GM21619 (cell line): ENCODE results near the gene TMIGD1.

Source experiments
- ATAC-seq: cut with Tn5 transposase; IDR thresholded peaks from one replicate; pipeline ENCODE4 v1.9.1; 2021; ENCODE audit not compliant: unreplicated experiment

The TMIGD1 gene

DNA sequence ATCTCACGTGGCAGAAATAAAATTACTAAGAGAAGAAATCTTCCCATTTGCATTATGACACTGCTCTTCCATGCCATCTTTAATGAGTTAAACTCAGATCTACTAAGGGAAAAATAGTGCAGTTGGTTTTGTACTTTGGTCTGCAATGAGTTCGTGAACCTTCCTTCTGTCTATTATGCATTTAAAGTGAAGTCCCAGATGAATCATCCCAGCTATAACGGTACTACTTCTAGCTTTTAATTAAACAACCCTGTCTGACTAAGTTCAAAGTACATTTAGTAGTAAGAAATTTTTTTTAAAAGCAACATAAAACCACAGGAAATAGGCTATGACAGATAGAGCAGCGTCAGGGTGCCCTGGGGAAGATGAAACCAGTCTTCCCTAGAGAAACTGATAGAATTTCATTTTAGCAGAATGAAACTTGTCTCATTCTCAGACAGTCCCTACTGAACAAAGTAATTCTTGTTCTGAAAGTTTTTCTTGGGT is 1.8 kb downstream of the TMIGD1 start:
- peak; percentile 67 for ATAC-seq

DNA sequence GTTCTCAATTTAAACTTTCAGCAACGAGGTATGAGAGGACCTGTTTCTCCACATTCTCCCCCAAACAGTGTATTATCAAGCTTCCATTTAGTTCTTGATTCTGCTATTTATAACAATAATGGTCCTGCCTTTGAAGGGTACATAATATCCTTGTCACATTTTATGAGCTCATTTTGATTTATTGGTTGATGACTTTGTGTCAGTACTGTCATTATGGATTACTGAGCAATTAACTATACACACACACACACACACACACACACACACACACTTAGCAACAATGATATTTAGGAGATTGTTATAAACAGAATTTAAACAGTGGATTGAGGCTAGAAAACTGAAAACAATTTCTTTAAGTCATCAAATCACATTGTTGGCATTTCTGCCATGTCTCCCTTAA is 7.0 kb downstream of the TMIGD1 start:
- no peak for ATAC-seq

DNA sequence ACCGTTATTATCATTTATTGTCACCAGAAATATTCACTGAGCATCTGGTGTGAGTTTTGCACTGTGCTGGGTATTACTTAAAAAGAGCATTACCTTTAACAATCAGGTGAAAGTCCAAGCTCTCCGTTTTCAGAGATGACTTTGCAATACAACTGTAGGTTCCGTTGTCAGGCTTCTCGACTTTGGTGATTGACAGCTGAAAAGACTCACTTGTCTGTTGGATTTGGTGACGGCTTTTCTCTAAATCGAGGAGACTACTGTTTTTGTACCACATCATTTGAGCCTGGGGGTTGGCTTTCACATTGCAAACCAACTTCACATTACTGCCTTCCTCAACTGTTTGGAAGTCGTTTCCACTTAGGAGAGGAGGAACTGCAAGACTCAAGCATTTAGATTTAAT is 9.1 kb downstream of the TMIGD1 start:
- no peak for ATAC-seq

DNA sequence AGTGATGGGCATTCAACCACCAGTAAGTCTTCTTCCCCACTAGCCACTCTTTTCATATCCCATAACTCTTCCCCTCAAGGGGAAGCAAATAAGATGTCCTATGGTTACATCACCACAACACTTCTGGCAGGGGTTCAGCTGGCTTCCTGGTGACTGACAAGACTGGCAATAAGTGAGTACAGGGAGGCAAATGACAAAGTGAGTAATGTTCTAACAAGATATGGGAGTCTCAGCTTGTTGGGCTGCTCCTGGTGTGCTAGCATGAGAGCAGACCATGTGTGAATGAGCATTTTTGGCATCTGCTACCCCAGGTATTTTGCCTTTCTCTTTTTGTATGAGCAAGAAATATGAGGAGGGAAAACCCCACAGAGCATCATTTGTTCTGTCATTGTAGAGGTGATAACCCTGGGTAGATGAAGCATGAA is 9.9 kb downstream of the TMIGD1 start:
- ATAC-seq, result no peak

DNA sequence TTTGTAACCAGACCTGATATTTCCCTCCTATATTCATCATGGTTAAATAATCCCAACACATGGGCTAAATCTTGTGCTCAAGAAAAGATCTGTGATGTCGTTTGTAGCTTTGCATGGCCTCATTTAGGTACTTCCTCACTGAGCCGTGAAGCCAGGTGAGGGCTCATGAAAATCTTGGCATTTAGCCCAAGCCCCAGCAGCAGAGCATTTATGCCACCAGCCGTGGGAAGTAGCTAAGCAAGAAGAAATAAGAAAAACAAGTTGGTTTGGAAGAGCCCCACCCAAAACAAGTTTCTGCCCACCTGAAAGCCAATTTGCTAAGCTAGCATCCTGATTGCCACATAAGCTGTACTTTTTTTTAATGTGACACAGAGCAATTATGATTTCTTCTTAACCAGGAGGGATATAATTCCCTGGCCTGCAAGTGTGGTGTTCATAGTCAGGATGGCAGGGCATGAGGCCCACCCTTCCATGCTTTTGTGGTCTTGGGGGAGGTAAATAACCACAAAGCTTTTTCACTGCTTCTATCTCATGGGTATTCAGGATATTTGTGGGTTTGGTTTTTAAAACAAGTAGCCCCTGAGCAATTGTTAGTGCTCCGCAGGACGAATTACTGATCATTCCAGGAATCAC is 10.5 kb downstream of the TMIGD1 start:
- no peak for ATAC-seq

DNA sequence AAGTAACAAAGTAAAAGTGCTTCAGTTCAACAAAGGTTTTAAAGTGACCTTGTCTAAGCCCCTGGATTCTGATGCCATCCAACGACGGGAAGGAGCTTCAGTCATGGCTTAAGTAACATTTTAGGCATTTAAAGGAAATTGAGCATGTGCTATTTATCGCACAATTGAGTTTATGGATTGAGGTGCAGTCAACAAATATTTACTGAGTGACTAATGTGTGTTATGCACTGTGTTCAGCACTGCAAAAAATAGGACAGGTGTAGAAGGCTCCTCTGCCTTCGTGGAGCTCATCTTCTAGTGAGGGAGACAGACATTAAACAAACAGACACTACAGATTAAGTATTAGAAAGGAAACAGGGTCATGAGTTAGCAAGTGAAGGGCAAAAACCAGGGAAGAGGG is 12.5 kb downstream of the TMIGD1 start:
- no peak for ATAC-seq

DNA sequence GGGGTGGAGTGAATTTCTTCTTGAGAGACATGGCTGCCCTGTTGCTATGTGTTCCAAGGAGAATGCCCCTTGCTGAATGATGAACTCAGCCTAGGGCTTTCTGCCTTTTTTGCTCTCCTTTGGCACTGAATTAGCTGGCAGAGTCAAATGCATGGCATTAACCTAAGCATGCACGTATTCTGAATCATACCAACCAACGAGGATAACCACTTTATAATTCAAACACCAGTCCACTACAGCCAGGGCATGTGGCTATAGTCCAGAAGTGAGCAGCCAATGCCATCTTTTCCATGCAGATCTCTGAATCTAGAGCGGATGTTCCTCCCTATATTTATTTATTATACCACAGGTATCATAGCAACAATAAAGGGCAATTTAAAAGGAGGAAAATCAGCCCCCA is 15.7 kb downstream of the TMIGD1 start:
- ATAC-seq, result no peak

DNA sequence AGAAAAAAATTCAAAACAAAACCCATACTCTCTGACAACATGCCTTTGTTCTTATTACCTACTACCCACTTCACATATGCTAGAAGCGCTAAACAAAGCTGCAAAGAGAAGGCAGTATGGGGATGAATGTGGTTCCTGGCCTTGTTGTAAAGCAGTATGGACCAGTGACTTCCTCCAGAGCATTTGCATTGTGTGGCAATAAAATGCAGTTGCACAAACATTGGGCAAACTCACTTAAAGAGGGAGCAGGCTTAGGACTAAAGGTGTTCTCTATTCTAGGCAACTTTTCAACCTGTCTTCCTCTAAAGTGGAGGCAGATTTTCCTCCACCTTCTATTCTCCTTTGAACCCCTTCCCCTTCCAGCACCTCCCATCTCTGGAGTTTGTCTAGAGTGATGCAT is 17.1 kb downstream of the TMIGD1 start:
- ATAC-seq, result no peak

DNA sequence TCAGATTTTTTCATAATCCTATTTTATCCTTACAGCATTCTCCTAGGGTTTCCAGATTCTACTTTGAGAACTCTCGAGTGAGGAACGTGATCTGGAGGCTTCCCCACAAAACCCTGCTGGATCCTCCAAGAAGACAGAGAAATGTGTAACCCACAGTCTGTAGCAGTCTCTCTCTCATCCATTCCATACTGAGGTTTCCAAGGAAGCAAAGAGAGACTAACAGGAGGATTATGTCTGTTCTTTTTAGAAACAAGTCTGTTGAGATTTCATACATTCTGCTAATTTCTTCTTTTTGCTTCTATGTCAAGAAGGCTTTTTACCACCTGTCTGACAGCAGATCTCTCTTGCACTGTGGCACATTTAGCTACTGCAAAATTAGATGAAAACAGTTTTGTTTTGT is 18.8 kb downstream of the TMIGD1 start:
- no peak for ATAC-seq

DNA sequence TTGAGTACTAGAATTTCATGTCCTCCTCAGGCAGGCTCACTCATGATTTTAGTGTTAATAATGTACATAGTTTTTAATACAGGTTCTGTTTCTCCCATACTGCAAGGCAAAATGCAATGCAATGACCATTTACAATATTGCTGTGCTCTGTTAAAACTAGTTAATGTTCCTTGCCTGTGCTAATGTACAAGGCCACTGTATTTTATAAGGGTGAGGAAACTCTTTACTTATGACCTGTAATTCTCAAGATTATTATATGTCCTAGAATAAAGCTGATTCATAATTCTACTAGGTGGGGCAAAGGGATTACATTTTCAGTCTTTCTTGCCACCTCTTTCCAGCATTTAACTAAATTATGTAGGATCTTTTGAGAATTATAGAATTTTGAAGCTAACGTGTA is 19.4 kb downstream of the TMIGD1 start:
- no peak for ATAC-seq

DNA sequence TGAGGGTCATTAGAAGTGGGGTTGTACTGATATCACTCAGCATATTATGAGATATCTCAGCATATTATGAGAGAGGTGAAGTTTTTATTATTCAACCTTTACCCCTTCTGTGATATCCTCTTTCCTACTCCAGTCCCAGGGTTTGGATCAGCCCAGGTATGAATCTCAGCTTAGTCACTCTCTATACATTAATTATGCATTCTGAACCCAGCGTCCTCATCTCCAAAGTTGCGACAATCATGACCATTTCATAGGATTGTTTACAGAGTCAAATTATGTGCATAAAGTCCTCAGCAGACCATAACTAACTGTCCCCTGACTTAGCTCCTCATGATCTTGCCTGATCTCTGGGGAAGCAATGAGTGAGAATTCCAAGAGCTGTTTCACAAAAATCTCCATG is 21.6 kb downstream of the TMIGD1 start:
- ATAC-seq, result no peak

DNA sequence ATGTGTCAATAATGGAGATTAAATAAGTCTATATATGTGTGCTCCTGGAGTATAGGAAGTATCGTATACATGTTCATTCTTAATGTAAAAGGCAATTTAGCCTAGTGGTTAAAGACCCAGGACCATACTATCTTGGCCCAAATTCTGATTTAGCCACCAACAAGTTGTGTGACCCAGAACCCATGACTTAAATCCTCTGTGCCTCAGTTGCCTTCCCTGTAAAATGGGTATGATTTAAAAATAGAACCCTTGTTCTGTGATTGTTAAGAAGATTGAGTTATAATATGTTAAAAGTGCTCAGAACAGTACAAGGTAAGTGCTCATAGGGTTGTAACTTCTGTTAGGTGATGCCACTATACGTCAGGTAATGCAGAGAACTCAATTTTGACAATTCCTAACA is 23.3 kb downstream of the TMIGD1 start:
- ATAC-seq, result no peak

DNA sequence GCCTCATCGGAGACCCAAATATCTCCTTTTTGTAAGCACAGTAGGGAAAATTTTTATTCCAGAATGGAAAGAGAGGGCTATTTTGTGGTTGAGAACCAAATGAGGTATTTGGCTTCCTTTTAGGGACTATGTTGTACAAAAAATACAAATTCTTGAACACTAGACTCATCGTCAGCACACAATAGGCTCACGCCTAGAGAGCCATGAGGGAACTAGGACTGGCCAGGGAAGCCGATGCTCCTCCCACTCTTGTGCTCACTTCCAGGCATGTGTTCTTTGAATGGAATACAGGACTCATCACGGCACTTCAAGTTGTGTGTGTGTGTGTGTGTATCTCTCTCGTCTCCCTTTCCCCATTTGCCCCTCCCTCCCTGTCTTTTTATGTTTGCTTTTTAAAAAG is 24.3 kb downstream of the TMIGD1 start:
- ATAC-seq, result no peak

DNA sequence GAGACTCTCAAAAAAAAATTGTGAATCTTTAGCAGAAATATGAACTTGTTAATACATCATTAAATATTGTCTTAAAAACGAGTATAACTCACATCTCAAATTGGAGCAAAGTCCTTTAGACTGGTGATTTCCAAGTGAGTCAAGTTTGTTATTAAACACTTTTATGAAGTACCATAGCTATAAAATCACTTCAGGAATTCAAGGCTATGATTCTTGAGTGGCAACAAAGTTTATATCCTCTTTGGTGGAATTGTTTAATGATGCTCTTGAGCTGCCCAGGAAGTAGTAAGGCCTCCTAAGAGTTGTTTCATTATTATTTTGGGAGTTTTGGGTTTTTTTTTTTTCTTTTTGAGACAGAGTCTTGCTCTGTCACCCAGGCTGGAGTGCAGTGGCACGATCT is 25.5 kb downstream of the TMIGD1 start:
- no peak for ATAC-seq

DNA sequence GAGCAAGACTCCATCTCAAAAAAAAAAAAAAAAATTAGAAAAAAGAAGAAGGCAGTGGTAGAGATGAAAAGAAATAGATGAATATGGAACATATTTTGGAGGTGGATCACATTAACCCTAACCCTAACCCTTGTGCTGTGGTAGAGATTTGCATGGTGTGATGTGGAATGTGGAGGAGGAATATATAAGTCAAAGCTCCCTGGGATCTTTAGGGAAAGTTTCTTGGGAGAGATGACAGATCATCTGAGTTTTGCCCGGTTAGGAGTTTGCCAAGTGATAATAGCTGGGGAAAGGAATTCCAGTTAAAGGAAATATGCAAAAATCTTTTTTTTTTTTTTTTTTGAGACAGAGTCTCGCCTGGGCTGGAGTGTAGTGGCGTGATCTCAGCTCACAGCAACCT is 29.1 kb downstream of the TMIGD1 start:
- ATAC-seq, result no peak

DNA sequence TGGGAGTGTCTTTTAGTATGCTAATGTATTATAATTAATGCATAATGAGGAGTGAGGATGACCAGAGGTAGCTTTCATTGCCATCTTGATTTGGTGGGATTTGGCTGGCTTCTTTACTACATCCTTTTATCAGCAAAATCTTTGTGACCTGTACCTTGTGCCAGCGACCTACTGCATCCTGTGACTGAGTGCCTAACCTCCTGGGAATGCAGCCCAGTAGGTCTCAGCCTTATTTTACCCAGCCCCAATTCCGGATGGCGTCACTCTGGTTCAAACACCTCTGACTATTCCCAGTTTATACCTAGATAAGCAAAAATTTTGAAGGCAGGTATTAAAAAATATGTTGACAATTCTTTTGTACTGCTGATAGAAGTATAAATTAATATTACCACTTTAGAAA is 31.6 kb downstream of the TMIGD1 start:
- no peak for ATAC-seq

DNA sequence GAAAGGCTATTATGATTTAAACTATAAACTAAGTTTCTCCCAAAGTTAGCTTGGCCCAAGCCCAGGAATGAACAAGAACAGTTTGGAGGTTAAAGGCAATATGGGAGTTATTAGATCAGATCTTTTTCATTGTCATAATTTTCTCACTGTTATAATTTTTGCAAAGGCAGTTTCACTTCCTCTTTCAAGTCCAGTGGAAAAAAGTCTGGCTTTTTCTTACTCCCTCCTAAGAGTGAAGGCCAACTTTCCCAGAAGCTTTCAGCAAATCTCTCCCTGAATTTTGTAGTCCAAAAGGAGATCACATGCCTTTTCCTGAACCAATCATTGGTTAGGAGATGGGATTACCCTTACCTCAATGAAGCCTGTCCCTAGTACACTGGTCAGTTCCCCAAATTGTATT is 33.0 kb downstream of the TMIGD1 start:
- no peak for ATAC-seq

DNA sequence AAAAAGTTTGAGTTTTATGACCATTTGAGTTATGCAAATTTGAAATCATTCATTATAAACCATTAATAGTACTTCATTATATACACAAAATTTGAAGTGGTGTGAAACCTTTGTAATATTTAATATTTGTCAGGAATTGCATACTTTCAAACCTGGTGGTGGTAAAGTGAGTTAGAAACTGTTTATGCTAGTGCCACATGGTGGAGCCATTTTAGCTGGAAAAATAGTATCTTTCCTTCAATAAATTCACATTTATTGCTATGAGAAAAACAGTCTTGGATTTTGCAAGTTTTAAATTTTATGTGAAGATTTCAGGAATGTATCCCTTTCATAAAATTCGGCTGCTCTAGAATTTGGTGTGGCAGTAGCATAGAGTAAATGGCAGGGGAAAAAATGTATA is 34.9 kb downstream of the TMIGD1 start:
- ATAC-seq, result no peak

DNA sequence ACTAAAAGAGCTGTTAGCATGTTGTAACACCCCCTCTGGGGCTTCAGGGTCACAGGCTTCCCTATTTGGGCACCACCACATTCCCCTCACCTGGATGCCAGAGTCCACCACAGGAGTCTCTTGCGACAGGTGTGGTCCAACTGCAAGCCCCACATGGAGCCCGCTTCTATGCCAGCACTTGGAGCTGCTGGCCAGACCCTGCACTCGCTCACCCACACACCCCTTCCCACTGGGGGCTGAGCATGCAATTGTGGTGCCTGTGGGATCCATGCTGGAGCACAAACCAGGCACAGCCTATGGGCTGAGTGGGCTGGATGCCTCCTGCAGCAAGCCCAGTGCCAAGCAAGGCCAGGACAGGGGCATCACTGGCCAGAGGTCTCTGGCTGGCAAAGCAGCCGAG is 36.1 kb downstream of the TMIGD1 start:
- no peak for ATAC-seq

DNA sequence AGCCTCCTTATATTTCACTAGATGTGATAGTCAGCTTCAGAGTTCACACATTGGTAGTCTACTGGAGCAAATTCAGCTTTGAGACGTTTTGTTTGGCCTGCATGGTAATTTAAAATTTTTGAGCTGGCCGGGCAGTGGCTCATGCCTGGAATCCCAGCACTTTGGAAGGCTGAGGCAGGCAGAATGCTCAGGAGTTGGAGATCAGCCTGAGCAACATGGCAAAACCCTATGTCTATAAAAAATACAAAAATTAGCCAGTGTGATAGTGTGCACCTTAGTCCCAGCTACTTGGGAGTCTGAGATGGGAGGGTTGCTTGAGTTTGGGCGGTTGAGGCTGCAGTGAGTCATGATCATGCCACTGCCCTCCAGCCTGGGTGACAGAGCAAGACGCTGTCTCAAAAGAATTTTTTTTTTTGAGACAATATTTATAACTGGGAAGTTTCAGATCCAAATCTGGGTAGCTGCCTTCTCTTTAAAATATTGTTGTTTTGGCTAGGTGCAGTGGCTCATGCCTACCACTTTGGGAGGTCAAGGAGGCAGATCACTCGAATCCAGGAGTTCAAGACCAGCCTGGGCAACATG is 37.3 kb downstream of the TMIGD1 start:
- no peak for ATAC-seq

DNA sequence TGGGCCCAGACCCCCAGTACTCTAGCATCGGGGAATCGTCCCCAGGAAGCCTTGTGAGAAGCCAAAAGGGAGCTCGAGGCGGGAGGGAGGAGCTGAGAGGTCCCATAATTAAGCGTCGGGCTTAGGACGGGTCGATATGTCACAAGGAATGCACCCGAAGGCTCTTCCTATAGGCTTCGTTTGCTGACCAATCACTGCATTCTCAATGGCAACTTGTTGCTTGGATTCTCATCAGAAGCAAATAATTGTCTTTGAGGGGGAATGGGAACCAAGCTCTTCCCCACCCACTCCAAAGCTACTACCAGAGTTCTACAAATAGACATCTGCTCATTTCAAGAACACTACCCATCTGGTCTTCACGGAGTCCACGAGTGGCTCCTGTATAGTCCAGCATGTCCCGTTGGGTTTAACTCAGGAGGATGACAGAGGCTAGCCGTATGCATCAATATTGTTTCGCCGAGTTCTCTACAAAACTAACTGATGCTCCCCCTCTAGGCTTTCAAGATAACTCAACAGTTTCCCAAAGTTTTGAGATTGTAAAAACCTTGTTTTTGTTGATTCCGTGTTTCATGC is 41.5 kb downstream of the TMIGD1 start:
- ATAC-seq, result no peak

DNA sequence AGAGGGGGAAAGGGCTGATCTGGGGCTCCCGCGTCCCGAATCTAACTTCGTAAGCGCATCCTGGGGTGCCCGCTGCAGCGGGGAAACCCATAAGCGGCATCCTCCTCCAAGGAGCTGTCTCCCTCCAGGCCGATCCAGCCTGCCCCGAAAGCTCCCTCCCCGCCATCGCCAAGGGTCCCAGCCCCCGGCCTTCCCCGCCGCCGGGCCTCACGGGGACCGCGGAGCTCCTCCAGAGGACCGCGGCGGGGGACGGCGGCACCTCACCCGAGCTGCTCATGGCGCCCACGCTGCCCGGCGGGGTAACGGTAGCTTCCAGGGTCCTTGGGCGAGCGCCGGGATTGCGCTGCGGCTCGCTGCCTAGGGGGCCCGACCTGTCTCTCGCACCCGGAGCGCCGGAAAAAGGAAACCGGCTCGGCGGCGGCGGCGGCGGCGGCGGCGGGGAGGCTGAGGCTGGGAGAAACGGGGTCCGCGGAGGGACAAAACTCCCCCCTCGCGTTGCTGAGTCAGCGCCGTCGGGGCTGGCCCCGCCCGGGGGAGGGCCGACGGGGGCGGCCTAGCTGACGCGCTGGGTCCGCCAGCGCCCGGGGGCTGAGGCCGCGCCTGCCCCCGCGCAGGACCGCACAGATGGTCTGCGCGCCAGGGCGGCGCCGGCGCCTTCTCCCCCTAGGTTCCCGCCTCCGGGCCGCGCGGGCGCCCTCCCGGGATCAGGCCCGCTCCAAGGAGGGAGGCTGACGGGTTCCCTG is 42.1 kb downstream of the TMIGD1 start, which contains the start of gene BLMH:
TSS of gene BLMH (minus strand) at position 402 of the 743 bp plus-strand sequence. CDS start at position 277, 125 bp downstream.
- ATAC-seq, result peak; percentile 64
